HG03060 (cell line): ENCODE results near the gene ABCC1.
"Not testable (repeated sequence)": the region's sequence is repeated elsewhere in the genome, so short reads cannot be mapped to it uniquely, and the experiment has no call there.

Experiments used
- ATAC-seq: cut with Tn5 transposase; IDR thresholded peaks from one replicate; pipeline ENCODE4 v1.9.1; 2021; ENCODE audit warnings: low read depth, moderate number of reproducible peaks; ENCODE audit not compliant: unreplicated experiment

The ABCC1 gene

DNA sequence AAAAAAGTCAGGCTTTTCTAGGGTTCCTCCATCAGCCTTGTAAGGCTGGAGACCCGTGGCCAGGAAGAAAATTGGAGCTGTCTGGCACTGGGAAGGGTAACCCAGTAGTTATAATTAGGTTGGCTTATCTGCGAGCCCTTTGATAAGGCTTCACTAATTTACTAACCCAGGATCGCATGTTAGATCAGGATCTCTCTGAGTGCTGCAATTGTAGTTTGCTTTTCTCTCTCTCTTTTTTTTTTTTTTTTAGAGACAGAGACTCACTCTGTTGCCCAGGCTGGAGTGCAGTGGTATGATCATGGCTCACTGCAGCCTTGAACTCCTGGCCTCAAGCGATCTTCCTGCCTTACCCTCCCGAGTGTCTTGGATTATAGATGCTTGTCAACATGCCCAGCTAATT, 17.0 kb downstream of the ABCC1 start:
- no peak for ATAC-seq

DNA sequence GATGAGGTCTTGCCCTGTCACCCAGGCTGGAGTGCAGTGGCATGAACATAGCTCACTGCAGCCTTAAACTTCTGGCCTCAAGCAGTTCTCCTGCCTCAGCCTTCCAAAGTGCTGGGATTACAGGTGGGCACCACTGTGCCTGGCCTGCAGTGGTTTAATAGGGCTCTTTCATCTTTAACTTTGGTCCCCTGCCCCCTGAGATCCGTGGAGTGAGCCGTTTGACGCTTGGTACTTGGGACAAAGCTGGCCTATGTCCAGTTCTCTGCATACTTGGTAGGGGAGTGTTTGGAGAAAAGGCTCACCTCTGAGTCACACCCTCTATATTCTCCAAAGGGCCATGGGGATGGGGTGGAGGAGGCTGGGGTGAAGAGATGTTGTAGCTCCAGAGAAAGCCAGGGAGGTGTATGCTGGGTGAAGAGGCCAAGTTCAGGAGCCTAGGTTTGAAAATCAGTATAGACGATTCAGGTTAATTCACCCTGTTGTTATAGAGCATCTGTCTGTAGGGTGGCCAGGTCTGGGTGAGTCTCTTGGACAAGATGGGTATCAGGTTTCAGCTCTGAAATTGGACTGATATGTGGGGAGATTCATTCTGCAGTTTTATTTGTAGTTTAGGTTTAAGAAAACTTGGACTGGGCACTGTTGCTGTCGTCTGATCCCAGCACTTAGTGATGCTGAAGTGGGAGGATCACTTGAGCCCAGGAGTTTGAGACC, 17.6 kb downstream of the ABCC1 start:
- ATAC-seq = no peak

GRCh38 chr16:15967655-15968315, 18.4 kb downstream of the ABCC1 start:
- no peak for ATAC-seq

DNA sequence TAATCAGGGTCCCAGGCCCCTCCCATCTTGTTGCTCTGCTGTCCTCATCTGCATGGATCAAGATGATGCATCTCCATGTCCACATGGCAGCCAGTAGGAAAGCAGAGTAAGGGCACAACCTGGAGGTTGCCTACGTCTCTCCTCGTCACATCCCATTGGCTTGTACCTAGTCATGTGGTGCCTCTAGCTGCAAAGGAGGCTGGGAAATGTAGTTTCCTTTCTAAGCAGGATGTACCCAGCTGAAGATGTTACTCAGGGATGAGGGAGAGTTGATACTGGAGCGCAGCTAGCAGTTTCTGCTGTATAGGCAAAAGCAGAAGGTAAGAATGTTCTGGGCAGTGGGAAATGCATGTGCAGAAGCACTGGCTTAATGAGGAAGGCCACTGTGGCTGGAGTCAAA, 20.8 kb downstream of the ABCC1 start:
- no peak for ATAC-seq

DNA sequence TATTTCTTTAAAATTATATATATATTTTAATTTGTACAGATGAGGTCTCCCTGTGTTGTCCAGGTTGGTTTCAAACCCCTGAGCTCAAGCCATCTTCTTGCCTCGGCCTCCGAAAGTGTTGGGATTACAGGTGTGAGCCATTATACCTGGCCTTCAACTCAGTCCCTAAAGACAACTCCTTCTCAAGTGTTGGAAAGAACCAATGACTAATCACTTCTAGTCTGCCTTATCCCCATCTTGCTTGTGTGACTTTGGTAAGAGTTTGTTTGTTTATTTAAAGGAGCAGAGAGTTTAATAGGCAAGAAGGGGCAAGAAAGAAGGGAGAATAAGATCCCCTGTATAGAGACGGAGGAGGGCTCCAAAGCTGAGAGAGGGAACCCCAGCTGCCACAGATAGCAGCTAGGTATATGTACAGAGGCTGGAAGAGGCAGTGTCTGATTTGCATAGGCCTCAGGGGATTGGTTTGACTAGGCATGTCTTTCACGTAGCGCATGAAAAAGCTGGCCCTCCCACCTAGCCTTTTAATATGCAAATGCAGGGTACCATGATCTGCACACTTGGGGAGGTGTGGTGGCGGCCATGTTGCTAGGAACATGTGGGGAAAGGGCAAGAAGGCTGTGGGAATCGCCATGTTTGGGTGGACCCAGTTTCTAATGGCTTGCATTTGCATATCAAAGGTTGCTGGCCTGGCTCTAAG, 21.5 kb downstream of the ABCC1 start:
- no peak for ATAC-seq

- no peak for ATAC-seq
Observed at GRCh38 chr16:15971440-15971815, 22.0 kb downstream of the ABCC1 start.

DNA sequence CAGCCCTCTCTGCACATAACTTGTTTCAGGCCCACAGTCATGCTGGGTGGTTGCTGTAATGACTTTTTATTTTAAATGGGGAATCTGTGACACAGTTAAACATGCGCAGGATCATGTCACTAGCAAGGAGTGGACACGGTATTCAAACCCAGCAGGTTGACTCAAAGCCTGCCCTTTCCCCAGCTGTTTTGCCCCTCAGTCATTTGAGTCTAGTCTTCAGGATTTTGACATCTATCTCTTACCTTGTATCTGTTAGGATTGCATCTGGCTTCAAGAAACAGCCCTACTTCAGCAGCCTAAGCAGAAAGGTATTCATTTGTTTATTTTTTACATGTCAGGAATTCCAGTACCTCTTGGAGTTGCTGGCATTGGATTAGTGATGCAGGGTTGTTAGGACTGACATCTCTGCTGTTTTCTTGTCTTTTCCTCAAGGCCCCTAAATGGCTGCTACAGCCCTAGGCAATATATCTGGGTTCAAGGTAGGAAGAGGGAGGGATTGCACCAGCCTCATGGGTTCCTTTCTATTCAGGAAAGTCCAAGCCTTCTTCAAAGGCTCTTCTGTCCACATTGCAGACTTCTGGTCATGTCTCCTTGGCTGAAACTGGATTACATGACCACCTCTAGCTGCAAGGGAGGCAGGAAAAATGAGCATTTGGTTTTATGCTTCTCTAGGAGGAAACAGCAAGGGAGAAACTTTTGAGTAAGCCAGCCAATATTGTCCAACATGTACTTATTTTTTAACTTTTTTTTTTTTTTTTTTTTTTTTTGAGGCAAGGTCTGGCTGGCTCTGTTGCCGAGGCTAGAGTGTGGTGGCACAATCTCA, 22.8 kb downstream of the ABCC1 start:
- ATAC-seq = no peak

- ATAC-seq = no peak
Observed at GRCh38 chr16:15973421-15973820, 24.0 kb downstream of the ABCC1 start.

- no peak for ATAC-seq
Observed at GRCh38 chr16:15974057-15974456, 24.6 kb downstream of the ABCC1 start.

DNA sequence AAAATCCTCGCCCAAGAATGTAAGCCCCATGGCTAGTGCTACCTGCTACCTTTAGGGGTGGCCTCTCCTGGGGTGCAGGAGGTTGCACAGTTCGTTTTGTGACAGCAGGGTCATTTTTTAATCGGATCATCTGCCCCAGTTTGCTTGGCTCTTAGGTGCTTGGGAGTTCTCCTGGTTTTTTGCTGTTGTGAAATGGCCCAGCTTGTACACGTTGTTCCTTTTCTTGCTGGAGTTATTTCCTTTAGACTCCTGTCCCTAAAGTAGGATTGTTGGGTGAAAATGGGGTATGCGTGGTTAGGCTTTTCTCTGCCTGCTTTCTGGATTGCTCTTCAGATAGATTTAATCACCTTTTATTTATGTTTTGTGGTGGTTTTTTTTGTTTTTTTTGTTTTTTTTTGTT, 25.8 kb downstream of the ABCC1 start:
- ATAC-seq = no peak

GRCh38 chr16:15976225-15976812, 26.9 kb downstream of the ABCC1 start:
- no peak for ATAC-seq

DNA sequence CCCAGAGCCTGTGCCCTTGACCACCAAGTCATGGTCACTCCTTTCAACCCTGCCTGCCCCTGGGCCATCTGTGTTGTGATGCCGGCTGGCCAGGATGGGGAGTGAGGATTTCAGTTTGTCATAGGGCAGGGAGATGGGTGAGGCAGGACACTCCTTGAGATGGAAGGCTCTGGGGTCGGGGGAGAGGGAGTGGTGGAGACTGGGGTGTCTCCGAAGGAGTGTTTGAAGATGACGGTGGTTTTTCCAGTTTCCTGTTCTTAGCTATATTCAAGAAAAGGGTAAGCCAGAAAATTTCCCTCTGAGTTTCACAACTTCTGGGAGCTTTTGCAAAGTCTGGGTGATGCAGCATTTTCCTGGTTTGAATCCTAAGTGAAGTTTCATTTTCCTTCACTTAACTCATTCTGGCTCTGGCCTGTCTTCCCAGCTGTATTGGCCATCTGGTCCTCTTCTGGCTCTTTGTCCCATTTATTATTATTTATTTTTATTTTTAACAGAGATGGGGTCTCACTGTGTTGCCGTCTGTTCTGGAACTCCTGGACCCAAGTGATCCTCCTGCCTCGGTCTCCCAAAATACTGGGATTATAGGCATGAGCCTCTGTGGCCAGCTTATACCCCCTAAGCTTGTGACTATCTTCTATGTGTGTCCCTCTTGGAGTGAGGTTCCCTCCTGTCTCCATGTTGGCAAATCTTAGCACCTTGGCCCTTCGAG, 27.7 kb downstream of the ABCC1 start:
- ATAC-seq = no peak

- no peak for ATAC-seq
Observed at GRCh38 chr16:15979801-15980200, 30.4 kb downstream of the ABCC1 start.

- ATAC-seq = no peak
Observed at GRCh38 chr16:15980329-15980728, 30.9 kb downstream of the ABCC1 start.

- no peak for ATAC-seq
Observed at GRCh38 chr16:15981382-15981781, 32.0 kb downstream of the ABCC1 start.

GRCh38 chr16:15982194-15982915, 32.9 kb downstream of the ABCC1 start:
- not testable (repeated sequence) for ATAC-seq

GRCh38 chr16:15983898-15984297, 34.5 kb downstream of the ABCC1 start:
- no peak for ATAC-seq

DNA sequence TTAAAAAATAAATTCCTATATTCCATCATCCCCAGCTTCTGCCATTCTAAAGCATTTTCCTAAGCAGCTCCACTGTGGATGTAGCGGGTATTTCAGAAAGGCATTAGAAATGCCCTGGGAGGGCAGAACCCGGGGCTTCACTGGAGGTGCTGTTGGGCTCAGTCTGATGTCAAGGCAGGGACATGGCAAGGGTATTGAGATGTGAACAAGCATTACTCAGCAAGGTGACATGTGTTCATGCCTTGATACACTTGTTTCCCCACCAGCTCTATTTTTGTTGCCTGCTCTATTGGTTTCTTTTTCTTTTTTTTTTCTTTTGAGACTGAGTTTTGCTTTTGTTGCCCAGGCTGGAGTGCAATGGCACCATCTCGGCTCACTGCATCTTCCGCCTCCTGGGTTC, 35.7 kb downstream of the ABCC1 start:
- no peak for ATAC-seq

- ATAC-seq = no peak
Observed at GRCh38 chr16:15986261-15986660, 36.8 kb downstream of the ABCC1 start.
